NCI-H446 (cell line): ENCODE measurements around the gene TAS1R3.
"Not testable (repeated sequence)": the region's sequence is repeated elsewhere in the genome, so short reads cannot be mapped to it uniquely, and the experiment has no call there.

ENCODE experiments used
- DNase-seq, 2 experiments: peaks; one replicate each; lab custom pipeline; 2025; lab: John Stamatoyannopoulos, UW

Gene TAS1R3

DNA sequence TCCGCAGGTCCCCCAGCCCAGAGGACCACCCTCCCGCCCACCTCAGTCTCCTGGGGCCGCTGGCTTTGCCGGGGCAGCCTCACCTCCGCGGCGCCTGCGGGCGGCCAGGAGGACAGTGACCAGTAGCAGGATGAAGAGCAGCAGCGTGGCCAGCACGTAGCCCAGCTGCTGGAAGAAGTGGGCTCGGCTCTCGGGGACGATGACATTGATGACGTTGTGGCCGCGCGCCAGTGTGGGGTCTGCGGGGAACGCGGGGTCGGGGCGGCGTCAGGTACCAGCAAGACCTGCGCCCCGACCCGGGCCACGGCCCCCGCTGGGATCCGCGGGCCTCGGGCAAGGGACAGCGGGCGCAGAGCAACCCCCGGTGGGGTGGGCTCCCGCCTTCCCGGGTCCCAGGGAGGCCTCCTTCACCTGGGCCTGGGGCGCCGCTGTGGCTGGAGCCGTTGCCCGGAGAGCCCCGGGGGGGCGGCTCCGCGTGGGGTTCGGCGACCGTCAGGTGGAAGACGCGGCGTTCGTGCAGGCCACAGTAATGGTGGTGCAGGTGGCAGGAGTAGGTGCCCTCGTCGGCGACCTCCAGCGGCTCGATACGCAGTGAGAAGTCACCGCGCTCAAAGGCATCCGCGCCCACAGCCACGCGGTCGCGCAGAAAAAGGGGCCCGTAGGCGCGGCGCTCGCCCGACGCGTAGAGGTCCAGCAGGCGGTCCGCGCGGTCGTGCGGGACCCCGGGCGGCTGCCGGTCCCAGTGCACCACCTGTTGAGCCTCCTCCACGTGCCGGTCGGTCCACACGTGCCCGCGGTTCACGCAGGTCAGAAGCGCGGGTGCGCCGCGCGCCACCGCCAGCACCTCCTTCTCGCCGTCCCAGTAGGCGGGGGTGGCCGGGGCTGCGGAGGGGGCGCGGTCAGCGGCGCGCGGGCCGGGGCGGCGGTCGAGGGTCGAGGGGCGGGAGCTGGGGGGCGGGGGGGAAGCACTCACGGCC, 23.5 kb downstream of the TAS1R3 start:
- no peak for DNase-seq

DNA sequence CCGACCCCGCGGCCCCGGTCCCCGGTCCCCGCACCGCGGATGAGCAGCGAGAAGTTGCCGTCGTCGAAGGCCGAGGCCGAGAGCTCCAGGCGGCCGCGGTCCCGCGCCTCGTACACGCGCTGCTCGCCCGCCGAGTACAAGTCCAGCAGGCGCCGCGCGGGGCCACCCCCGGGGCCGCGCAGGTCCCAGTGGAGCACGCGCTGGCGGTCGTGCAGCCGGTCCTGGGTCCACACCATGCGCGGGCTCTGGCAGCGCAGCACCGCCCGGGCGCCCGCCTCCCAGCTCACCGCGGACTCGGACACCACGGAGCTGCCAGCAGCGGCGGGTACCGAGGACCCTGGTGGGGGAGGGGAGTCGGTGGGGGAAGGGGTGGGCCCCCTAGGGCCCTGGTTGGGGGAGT, 24.3 kb downstream of the TAS1R3 start:
- no peak for DNase-seq

GRCh38 chr1:1356166-1356795, 25.2 kb downstream of the TAS1R3 start:
- DNase-seq, result no peak

GRCh38 chr1:1356796-1357401, 25.8 kb downstream of the TAS1R3 start:
- no peak for DNase-seq

DNA sequence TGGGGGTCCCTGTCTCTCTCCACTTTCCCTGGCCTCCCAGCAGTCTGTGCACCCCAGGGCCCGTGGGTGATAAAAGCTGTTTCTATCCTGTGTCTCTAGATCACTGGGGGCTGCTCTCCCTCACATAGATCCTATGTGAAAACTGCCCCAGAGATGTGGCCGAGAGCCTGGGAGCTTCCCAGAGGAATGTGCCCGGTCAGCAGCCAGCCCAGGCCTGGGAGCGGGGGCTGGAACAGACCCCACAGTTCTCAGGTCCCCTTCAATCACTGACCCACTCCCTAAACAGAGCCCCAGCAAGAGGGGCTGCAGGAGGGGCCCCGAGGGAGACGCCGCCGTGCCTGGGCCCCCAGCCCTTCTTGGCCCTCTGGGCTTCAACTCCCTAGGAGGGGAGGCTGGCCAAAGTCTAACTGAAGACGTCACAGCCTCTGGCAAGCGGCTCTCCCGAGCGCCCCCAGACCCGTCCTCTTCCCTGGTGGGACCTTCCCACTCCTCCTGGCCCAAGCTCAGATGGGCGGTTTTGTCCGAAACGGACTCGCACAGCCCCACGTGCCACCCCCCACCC, 26.9 kb downstream of the TAS1R3 start:
- no peak for DNase-seq

GRCh38 chr1:1358433-1359271, 27.6 kb downstream of the TAS1R3 start, which contains the start of gene MXRA8:
MXRA8 (minus strand) TSS chr1:1358555; CDS start chr1:1358504, 51 bp downstream.
- no peak for DNase-seq

GRCh38 chr1:1359308-1359663, 28.2 kb downstream of the TAS1R3 start:
- no peak for DNase-seq

- no peak for DNase-seq
Measured at GRCh38 chr1:1359664-1360468, 28.8 kb downstream of the TAS1R3 start.

- no peak for DNase-seq
Measured at GRCh38 chr1:1360506-1361169, 29.6 kb downstream of the TAS1R3 start.

GRCh38 chr1:1361233-1361981, 30.3 kb downstream of the TAS1R3 start:
- DNase-seq, result no peak

DNA sequence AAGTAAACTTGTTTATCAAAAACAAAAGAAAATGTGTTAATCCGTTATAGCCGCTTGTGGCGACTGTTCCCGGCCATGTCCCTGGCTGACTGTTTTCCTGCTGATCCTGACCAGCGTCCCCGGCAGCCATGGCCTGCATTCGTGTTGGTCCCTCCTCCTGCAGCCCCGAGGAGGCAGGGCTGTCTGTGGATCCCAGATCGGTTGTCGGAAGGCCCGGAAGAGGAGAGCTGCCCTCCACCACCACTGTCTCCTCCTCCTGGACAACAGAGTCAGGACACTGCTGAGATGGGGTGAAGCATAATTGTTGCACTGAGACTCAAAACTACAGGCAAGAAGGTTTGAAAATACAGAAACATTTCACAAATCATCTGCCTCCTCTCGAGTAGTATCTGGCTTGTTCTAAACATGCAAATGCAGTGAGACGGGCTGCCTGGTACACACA, 30.9 kb downstream of the TAS1R3 start:
- DNase-seq, result no peak

DNA sequence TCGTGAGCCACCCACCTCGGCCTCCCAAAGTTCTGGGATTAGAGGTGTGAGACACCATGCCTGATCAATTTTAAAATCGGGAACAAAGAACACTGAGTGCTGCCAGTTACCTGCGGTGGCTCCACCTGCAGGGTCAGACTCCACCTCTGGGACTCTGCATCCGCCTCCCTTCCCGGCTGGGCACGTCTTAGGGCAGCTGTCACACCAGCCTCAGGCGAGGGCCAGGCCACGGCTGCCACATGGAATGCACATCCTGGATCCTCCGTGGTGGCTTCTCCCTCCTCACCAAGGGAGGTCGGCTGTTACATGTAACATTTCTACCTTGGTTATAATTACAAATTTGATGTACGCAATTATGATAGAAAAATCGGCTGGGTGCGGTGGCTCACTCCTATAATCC, 33.2 kb downstream of the TAS1R3 start:
- DNase-seq, result no peak

DNA sequence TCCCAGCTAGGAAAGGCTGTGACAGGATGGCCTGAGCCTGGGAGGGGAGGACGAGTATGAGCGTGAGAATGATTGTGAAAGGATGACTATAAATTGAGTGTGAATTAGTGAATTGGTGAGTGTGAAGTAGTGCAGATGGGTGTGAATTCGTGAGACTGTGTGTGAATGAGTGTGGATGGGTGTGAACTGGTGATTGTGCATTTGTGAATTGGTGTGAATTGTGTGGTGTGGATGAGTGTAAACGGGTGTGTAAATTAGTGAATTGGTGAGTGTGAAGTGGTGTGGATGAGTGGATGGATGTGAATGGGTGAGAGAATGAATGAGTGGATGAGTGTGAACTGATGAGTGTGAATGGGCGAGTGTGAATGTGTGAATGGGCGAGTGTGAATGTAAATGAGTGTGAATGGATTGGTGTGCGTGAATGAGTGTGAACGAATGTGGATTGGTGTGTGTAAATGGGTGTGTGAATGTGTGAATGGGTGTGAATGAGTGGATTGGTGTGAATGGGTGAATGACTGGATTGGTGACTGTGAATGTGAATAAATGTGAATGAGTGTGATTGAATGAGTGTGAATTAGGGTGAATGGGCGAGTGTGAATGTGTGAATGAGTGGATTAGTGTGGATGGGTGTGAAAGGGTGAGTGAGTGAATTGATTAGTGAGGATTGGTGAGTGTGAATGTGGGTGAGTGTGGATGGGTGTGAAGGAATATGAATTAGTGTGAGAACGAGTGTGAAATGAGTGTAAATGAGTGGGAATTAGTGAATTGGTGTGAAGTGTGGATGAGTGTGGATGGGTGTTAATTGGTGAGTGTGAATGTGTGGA, 35.0 kb downstream of the TAS1R3 start:
- DNase-seq, result no peak

DNA sequence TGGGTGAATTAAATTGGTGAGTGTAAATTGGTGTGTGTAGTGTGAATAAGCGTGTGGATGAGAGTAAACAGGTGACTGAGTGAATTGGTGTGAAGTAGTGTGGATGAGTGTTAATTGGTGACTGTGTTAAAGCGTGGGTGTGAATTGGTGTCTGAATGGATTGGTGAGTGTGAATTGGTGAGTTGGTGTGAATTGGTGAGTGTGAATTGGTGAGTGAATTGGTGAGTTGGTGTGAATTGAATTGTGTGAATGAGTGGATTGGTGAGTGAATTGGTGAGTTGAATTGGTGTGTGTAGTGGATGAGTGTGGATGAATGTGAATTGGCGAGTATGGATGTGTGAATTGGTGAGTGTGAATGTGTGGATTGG, 35.6 kb downstream of the TAS1R3 start:
- no peak for DNase-seq

- no peak for DNase-seq
Measured at GRCh38 chr1:1367315-1367714, 36.2 kb downstream of the TAS1R3 start.

- DNase-seq, result not testable (repeated sequence)
Measured at GRCh38 chr1:1370094-1370493, 39.0 kb downstream of the TAS1R3 start.

DNA sequence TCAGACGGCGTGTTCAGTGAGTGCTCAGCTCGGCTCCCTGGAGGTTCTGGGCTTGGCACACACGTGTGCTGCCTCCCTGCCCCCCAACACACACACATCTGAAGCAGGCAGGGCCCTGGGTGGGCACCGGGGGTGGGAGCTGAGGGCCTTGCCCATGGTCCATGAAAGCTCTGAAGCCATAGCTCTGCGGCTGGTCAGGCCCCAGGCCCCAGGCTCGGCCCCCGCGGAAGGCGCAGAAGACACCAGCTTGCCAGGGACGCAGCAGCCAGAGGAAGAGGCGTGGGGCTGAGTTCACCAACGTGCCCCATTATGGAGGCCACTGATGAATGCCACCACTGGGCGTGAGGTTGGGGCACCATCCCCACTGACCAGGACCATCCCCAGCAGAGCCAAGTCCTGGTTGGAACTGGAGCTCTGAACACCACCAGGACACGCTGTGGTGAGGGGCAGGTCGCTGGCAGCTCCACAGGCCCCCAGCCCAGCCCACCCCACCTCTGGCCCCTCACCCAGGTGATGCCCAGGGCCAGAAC, 39.8 kb downstream of the TAS1R3 start:
- DNase-seq, result no peak

- DNase-seq, result no peak
Measured at GRCh38 chr1:1371364-1371745, 40.3 kb downstream of the TAS1R3 start.
